22Rv1 (cell line): ENCODE data around the gene NOP58.
"Not testable (repeated sequence)": the region's sequence is repeated elsewhere in the genome, so short reads cannot be mapped to it uniquely, and the experiment has no call there.

Experiments used
- H3K27ac ChIP-seq: fragments of 450-650 bp; 2 replicates; pipeline ENCODE4 v1.5.1; 2017
- ZFX ChIP-seq: fragments of 450-650 bp; IDR thresholded peaks from 2 replicates; pipeline ENCODE4 v1.6.1; 2017; ENCODE audit warnings: antibody characterized with exemption, borderline replicate concordance
- TF ChIP-seq, protein P1 (sequence below): fragments of 450-650 bp; IDR thresholded peaks from 2 replicates; pipeline ENCODE4 v1.5.1; 2017; ENCODE audit warnings: mild to moderate bottlenecking

NOP58 gene, protein sequence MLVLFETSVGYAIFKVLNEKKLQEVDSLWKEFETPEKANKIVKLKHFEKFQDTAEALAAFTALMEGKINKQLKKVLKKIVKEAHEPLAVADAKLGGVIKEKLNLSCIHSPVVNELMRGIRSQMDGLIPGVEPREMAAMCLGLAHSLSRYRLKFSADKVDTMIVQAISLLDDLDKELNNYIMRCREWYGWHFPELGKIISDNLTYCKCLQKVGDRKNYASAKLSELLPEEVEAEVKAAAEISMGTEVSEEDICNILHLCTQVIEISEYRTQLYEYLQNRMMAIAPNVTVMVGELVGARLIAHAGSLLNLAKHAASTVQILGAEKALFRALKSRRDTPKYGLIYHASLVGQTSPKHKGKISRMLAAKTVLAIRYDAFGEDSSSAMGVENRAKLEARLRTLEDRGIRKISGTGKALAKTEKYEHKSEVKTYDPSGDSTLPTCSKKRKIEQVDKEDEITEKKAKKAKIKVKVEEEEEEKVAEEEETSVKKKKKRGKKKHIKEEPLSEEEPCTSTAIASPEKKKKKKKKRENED

DNA sequence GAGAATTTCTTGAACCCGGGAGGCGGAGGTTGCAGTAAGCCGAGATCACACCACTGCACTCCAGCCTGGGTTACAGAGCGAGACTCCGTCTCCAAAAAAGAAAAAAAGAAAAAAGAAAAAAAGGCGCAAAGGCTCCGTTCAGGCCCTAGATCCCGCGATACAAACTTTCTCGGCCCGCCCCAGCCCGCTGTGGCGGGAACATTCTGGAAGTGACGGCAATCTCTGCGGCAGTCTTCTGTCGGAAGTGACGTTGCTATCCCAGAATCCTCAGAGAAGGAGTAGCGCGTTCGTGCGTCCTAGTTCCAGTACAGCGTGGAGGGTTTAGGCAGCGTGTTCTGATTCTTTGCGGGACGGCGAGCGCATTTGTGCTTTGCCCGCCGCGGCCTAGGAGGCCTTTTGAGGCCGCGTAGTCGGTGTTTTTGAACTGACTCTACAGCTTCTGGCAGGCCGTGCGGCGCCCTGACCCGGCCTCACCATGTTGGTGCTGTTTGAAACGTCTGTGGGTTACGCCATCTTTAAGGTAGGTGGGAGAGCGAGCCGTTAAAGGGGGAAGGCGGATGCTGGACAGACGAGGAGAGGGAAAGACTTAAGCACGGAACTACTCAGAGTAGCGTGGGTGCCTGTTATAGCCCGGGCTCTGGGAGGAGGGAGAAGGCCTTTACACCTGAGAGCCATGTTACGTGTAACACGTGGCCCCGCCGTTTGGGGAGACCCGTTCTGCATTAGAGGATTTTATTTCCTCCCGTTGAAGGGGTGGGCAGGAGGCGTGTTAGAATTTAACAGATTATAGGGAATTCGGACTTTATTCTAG, at the start of gene NOP58:
Gene NOP58 (plus strand): TSS at position 297 of the 811 bp plus-strand sequence. CDS start 179 bp downstream, at position 476.
- TF ChIP-seq, protein P1, sequence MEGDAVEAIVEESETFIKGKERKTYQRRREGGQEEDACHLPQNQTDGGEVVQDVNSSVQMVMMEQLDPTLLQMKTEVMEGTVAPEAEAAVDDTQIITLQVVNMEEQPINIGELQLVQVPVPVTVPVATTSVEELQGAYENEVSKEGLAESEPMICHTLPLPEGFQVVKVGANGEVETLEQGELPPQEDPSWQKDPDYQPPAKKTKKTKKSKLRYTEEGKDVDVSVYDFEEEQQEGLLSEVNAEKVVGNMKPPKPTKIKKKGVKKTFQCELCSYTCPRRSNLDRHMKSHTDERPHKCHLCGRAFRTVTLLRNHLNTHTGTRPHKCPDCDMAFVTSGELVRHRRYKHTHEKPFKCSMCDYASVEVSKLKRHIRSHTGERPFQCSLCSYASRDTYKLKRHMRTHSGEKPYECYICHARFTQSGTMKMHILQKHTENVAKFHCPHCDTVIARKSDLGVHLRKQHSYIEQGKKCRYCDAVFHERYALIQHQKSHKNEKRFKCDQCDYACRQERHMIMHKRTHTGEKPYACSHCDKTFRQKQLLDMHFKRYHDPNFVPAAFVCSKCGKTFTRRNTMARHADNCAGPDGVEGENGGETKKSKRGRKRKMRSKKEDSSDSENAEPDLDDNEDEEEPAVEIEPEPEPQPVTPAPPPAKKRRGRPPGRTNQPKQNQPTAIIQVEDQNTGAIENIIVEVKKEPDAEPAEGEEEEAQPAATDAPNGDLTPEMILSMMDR = no peak
- TF ChIP-seq ZFX = no peak
- H3K27ac ChIP-seq = peak within 1 kb of the TSS; percentile 97

DNA sequence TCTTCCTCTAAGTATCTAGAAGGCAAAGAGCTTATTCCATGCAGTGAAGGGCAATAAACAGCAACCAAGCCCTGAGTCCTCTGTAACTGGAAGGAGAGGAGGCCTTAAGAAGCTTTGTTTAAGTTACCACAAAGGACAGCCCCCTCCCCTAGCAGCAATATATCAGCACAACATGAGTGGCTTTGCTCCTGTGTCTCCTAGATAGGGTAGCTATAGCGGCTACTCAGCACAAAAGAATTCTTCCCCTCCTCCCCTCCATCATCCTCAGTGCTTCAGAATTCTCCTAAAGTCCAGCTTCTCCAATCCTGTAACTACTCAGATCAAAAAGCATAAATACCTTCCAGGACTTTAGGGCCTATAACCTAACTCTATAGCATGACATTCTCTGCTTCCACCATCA, 43.7 kb upstream of the NOP58 start:
- TF ChIP-seq, protein P1 = no peak
- no peak for TF ChIP-seq ZFX
- H3K27ac ChIP-seq = no peak overlapping the region

DNA sequence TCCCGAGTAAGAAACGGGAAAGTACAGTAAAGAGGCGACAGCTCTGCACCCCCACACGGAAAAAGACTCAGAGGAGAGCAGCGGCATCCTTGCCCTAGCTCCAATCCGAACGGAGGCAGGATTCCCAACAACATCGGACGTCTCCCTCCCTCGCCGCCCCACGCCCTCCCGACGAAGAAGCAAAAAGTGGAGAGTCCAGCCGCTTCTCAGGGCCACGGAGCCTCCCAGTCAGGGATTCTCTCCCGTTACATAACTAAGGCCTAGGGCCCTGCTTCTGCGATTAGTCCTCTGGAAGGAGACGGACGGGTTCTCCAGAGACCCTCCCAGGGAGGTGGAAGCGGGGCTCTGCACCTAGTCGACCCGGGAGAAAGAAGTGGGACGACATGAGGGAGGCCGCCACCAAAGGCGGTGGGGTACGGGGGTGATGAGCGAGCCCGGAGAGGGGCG, 27.8 kb upstream of the NOP58 start:
- no peak for TF ChIP-seq ZFX
- TF ChIP-seq, protein P1 = no peak
- H3K27ac ChIP-seq = peak overlapping the region; percentile 67

DNA sequence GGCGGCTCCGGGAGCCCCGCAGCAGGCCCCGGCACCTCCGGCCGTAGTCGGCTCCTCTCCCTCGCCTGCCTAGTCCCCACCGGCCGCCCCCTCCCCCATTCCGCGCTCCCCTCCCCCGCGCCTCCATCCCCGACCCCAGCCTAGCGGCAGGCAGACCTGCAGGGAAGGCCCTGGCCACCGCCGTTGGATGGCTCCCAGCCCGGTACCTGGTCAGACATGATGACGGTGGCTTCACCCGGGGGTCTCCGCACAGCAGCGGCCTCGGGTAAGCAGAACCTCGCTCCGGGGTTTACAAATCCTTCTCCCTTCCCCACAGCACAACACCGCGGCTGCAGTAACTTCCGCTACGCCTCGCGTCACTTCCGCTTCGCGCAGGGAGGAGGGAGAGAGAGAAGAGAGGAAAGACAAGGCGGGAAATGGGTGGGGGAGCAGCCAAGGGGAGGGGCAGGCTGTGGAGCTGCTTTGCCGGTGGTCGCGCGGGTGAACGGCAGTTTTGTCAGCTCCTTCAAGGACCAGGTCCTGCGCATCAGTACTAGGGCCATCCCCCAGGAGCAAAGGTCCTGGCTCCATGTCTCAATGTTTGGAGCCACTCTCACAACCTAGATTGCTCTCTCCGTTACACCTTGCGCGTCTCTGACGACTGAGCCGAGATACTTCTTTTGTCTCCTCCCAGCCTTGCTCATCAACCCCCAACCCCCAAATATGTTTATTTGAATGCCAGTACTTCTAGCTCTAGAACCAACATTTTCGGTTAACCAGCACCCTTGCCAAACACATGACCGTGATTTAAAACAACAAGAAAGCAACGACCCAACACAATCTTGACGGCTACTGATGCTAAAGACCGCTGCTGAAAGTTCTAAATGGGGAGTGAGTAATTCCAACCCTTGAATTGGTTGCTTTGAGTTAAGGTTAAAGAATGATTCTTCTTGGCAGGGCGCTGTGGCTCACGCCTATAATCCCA, 27.0 kb upstream of the NOP58 start, which contains the start of gene SUMO1:
Gene SUMO1 (minus strand): TSS at position 364 of the 964 bp plus-strand sequence. CDS start 146 bp downstream, at position 218.
- TF ChIP-seq, protein P1 = no peak
- no peak for TF ChIP-seq ZFX
- H3K27ac ChIP-seq = peak within 1 kb of the TSS; percentile 67

DNA sequence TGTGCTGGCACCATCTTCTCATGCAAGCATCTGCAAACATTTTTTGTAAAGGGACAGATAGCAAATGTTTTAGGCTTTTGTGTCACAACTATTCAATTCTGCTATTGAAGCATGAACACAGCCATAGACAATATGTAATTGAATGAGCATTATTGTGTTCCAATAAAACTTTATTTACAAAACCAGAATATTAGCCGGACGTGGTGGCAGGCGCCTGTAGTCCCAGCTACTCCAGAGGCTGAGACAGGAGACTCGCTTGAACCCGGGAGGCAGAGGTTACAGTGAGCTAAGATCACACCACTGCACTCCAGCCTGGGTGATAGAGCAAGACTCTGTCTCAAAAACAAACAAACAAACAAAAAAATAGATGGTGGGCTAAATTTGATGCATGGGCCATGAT, 17.9 kb upstream of the NOP58 start:
- H3K27ac ChIP-seq = not testable (repeated sequence)

DNA sequence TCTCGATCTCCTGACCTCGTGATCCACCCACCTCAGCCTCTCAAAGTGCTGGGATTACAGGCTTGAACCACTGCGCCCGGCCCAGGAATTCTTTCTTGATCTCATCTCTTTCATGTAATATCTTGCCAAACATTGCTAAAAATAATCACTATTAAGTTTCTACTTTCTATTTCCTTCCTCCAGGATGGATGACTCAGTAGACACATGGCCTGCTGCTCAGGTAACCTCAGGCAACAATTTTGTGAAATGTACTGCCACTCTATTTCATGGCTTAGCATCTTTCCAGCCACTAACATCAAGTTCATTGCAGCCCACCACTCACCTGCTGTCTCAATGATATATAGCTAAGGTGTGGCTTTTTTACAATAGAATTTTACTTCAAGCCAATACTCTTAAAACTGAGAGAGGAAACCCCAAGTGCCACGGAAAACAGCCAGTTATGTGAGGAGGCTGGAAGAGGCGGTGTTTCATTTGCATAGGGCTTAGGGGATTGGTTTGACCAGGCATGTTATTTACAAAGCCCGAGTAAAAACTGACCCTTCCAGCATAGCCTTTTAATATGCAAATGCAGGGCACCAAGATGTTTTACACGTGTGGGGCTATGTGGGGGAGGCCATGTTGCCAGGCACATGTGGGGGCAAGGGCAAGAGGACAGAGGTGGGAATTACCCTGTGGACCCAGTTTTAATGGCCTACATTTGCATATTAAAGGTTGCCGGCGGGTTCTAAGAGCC, 15.9 kb upstream of the NOP58 start:
- no peak overlapping the region for H3K27ac ChIP-seq
- TF ChIP-seq, protein P1 = no peak
- TF ChIP-seq ZFX = no peak
